H1 (cell line): Measurements from ENCODE around the gene CSGALNACT2. TPM values are rescaled to one million over a fixed set of nuclear protein-coding genes. Genes with fewer than 3 reads are reported as not detected.
A peak's percentile ranks its signal among the peaks of the same experiment; 100 is the strongest.

Source experiments
- CTCF ChIA-PET: fragments of 300-600 bp; sonication (Branson Sonifier 250); formaldehyde crosslinking; loops from one replicate; lab custom pipeline; 2021; ENCODE audit not compliant: partially characterized antibody; lab: Charles Lee
- POLR2A ChIA-PET: fragments of 300-600 bp; sonication (Branson Sonifier 250); formaldehyde crosslinking; loops from one replicate; lab custom pipeline; 2021; ENCODE audit warnings: inconsistent platforms; ENCODE audit not compliant: partially characterized antibody; lab: Charles Lee
- DNase-seq, 2 experiments: peaks; one replicate each; pipeline versions ENCODE4 v3.0.0 to v3.0.0-alpha.2; 2010 to 2022; ENCODE audit warnings: low spot score in 2 of 2, low read depth in 1 of 2, mixed read lengths in 1 of 2
- FAIRE-seq: peaks from 2 replicates; lab custom pipeline; 2011; peaks lifted over from hg19 to GRCh38; lab: Jason Lieb, UNC
- H2AFZ ChIP-seq: 2 replicates; pipeline ENCODE4 v1.8.1; 2012; ENCODE audit warnings: low read length, inconsistent platforms
- H2AK5ac ChIP-seq: 2 replicates; pipeline ENCODE4 v1.6.1; 2013; ENCODE audit warnings: low read depth, low read length
- H2BK120ac ChIP-seq: replicated peaks from 2 replicates; pipeline ENCODE3; 2013; ENCODE audit warnings: low read depth, low read length, inconsistent platforms
- H2BK12ac ChIP-seq: 2 replicates; pipeline ENCODE4 v1.6.1; 2013; ENCODE audit warnings: low read depth, low read length
- H2BK15ac ChIP-seq: 2 replicates; pipeline ENCODE4 v1.6.1; 2013; ENCODE audit warnings: low read length
- H2BK20ac ChIP-seq: 2 replicates; pipeline ENCODE4 v1.6.1; 2013; ENCODE audit warnings: low read length
- H2BK5ac ChIP-seq: 2 replicates; pipeline ENCODE4 v1.6.1; 2013; ENCODE audit warnings: low read depth, low read length
- H3K14ac ChIP-seq: 2 replicates; pipeline ENCODE4 v1.6.1; 2013; ENCODE audit warnings: inconsistent platforms; ENCODE audit not compliant: insufficient read length
- H3K18ac ChIP-seq: 2 replicates; pipeline ENCODE4 v1.6.1; 2013; ENCODE audit warnings: low read length; ENCODE audit errors: extremely low read depth
- H3K23ac ChIP-seq: 2 replicates; pipeline ENCODE4 v1.6.1; 2013; ENCODE audit warnings: inconsistent platforms; ENCODE audit not compliant: insufficient read length
- H3K23me2 ChIP-seq: 2 replicates; pipeline ENCODE4 v1.6.1; 2013; ENCODE audit warnings: low read depth, low read length
- H3K27ac ChIP-seq: 2 replicates; pipeline ENCODE4 v1.6.1; 2011; ENCODE audit warnings: low read depth, low read length, inconsistent platforms
- H3K27me3 ChIP-seq, 4 experiments: replicated peaks in 1 of 4; 1 replicate in 1 of 4; 2 replicates in 3 of 4; pipeline versions ENCODE4 v1.6.1 to v1.8.1; 2011 to 2013; ENCODE audit warnings: low read length in 3 of 4, mild to moderate bottlenecking in 3 of 4, inconsistent platforms in 2 of 4, mixed read lengths in 2 of 4, moderate library complexity in 1 of 4; ENCODE audit not compliant: control insufficient read depth in 3 of 4, insufficient read depth in 3 of 4; ENCODE audit errors: extremely low read depth in 1 of 4
- H3K36me3 ChIP-seq, 4 experiments: 2 replicates each; pipeline versions ENCODE4 v1.6.1 to v1.8.1; 2011 to 2013; ENCODE audit warnings: mild to moderate bottlenecking in 4 of 4, low read length in 3 of 4, moderate library complexity in 2 of 4, control low read depth in 1 of 4, inconsistent platforms in 1 of 4; ENCODE audit not compliant: insufficient read depth in 4 of 4, control insufficient read depth in 2 of 4
- H3K4ac ChIP-seq: replicated peaks from 2 replicates; pipeline ENCODE3; 2013; ENCODE audit warnings: low read length, low read depth, mixed read lengths, inconsistent platforms; ENCODE audit not compliant: insufficient read length
- H3K4me1 ChIP-seq, 4 experiments: replicated peaks in 1 of 4; 1 replicate in 1 of 4; 2 replicates in 3 of 4; pipeline versions ENCODE4 v1.6.1 to v1.8.1; 2011 to 2013; ENCODE audit warnings: low read length in 3 of 4, inconsistent platforms in 2 of 4, mixed read lengths in 1 of 4; ENCODE audit not compliant: insufficient read depth in 4 of 4, control insufficient read depth in 3 of 4
- H3K4me2 ChIP-seq, 2 experiments: 2 replicates each; pipeline versions ENCODE4 v1.6.1 to v1.8.1; 2011 to 2013; ENCODE audit warnings: low read depth in 2 of 2, low read length in 2 of 2, control low read depth in 1 of 2, inconsistent platforms in 1 of 2, mild to moderate bottlenecking in 1 of 2; ENCODE audit not compliant: insufficient read depth in 1 of 2
- H3K4me3 ChIP-seq, 4 experiments: fragments of 200-600, 300-600 bp in 1 of 4; sonication (generic), shearing (Covaris generic), sonication (Bioruptor Twin) in 1 of 4; 2 replicates each; pipeline versions ENCODE4 v1.5.1 to v1.8.1; 2011 to 2016; ENCODE audit warnings: low read length in 4 of 4, low read depth in 3 of 4, control low read depth in 2 of 4, inconsistent platforms in 2 of 4, mild to moderate bottlenecking in 2 of 4, mixed read lengths in 1 of 4, moderate library complexity in 1 of 4; ENCODE audit not compliant: insufficient read depth in 2 of 4; ENCODE audit errors: extremely low read depth in 1 of 4
- H3K56ac ChIP-seq: replicated peaks from 2 replicates; pipeline ENCODE3; 2013; ENCODE audit warnings: low read depth, mild to moderate bottlenecking, mixed read lengths, low read length, inconsistent platforms; ENCODE audit not compliant: insufficient read length
- H3K79me1 ChIP-seq: 2 replicates; pipeline ENCODE4 v1.6.1; 2013; ENCODE audit warnings: low read depth, low read length, control low read depth
- H3K79me2 ChIP-seq, 2 experiments: 2 replicates each; pipeline versions ENCODE4 v1.6.1 to v1.8.1; 2012 to 2013; ENCODE audit warnings: low read length in 2 of 2, mild to moderate bottlenecking in 2 of 2, inconsistent platforms in 1 of 2; ENCODE audit not compliant: insufficient read depth in 2 of 2, control insufficient read depth in 1 of 2
- H3K9ac ChIP-seq, 4 experiments: replicated peaks in 1 of 4; 1 replicate in 1 of 4; 2 replicates in 3 of 4; pipeline versions ENCODE4 v1.6.1 to v1.8.1; 2011 to 2013; ENCODE audit warnings: low read depth in 3 of 4, low read length in 3 of 4, control low read depth in 2 of 4, mild to moderate bottlenecking in 2 of 4, moderate library complexity in 2 of 4, inconsistent platforms in 1 of 4; ENCODE audit errors: extremely low read depth in 1 of 4
- H3K9me3 ChIP-seq, 2 experiments: 2 replicates each; pipeline versions ENCODE4 v1.6.1 to v1.8.1; 2012 to 2013; ENCODE audit warnings: mild to moderate bottlenecking in 2 of 2, moderate library complexity in 2 of 2, control low read depth in 1 of 2, inconsistent platforms in 1 of 2, low read depth in 1 of 2, low read length in 1 of 2, mixed read lengths in 1 of 2; ENCODE audit not compliant: insufficient read depth in 2 of 2
- H4K20me1 ChIP-seq, 2 experiments: replicated peaks in 1 of 2; 2 replicates each; pipeline versions ENCODE3 to v1.8.1; 2011 to 2013; ENCODE audit warnings: inconsistent platforms in 2 of 2, low read length in 2 of 2, mild to moderate bottlenecking in 1 of 2; ENCODE audit not compliant: insufficient read depth in 2 of 2, control insufficient read depth in 1 of 2
- H4K5ac ChIP-seq: 2 replicates; pipeline ENCODE4 v1.6.1; 2013; ENCODE audit warnings: low read length, low read depth, mixed read lengths, inconsistent platforms; ENCODE audit not compliant: insufficient read length
- H4K8ac ChIP-seq: 2 replicates; pipeline ENCODE4 v1.8.0; 2013; ENCODE audit warnings: mild to moderate bottlenecking, moderate library complexity, low read length, inconsistent platforms; ENCODE audit not compliant: insufficient read depth; ENCODE audit errors: extremely low read depth
- H4K91ac ChIP-seq: replicated peaks from 2 replicates; pipeline ENCODE3; 2013; ENCODE audit warnings: low read length, mixed read lengths, inconsistent platforms; ENCODE audit not compliant: insufficient read length
- ASH2L ChIP-seq: fragments of 200-600, 300-600 bp; sonication (generic); IDR thresholded peaks from one replicate; pipeline ENCODE4 v1.7.1; 2017; ENCODE audit warnings: low read length
- BRCA1 ChIP-seq: IDR thresholded peaks from 2 replicates; pipeline ENCODE4 v1.6.1; 2012; ENCODE audit warnings: low read depth, low read length, improper control_type of control experiment
- CHD1 ChIP-seq: IDR thresholded peaks from 2 replicates; pipeline ENCODE4 v1.6.1; 2012; ENCODE audit warnings: low read depth, low read length, improper control_type of control experiment
- EGR1 ChIP-seq: IDR thresholded peaks from 2 replicates; pipeline ENCODE4 v1.6.1; 2011; ENCODE audit warnings: low read depth, low read length, borderline replicate concordance
- POU5F1 ChIP-seq: IDR thresholded peaks from 2 replicates; pipeline ENCODE4 v1.6.1; 2011; ENCODE audit warnings: low read depth, mild to moderate bottlenecking, low read length, moderate library complexity
- RBBP5 ChIP-seq: IDR thresholded peaks from 2 replicates; pipeline ENCODE4 v1.7.1; 2012; ENCODE audit warnings: low read depth, mild to moderate bottlenecking, inconsistent platforms, low read length, moderate library complexity, borderline replicate concordance
- SIRT6 ChIP-seq: IDR thresholded peaks from one replicate; pipeline ENCODE4 v1.7.1; 2012; ENCODE audit warnings: low read length, inconsistent platforms
- SIX5 ChIP-seq: IDR thresholded peaks from 2 replicates; pipeline ENCODE4 v1.6.1; 2011; ENCODE audit warnings: mild to moderate bottlenecking, low read depth, low read length
- SUZ12 ChIP-seq: fragments of 200-600 bp; sonication (generic); IDR thresholded peaks from 2 replicates; pipeline ENCODE4 v1.6.1; 2012; ENCODE audit warnings: mild to moderate bottlenecking, inconsistent platforms, low read length, moderate library complexity, mixed read lengths
- TCF12 ChIP-seq: IDR thresholded peaks from 2 replicates; pipeline ENCODE4 v1.6.1; 2011; ENCODE audit warnings: low read depth, mild to moderate bottlenecking, low read length
- YY1 ChIP-seq: IDR thresholded peaks from 2 replicates; pipeline ENCODE4 v1.6.1; 2011; ENCODE audit warnings: low read depth, mild to moderate bottlenecking, low read length
- ZNF274 ChIP-seq: IDR thresholded peaks from 2 replicates; pipeline ENCODE4 v1.7.0; 2012; ENCODE audit warnings: low read length, borderline replicate concordance; ENCODE audit errors: extremely low read depth
- WGBS, 2 experiments: shearing (Covaris generic) in 1 of 2; methylation state at CpG; one replicate each; pipeline versions ENCODE4 v1.1.6 to v1.1.7; 2013 to 2015; ENCODE audit warnings: low lambda C conversion rate in 2 of 2, mixed read lengths in 2 of 2, inconsistent platforms in 1 of 2, low coverage in 1 of 2, missing lambda C conversion rate in 1 of 2; ENCODE audit not compliant: insufficient replicate concordance in 2 of 2, insufficient coverage in 1 of 2, insufficient read length in 1 of 2; ENCODE audit errors: extremely low coverage in 1 of 2, missing lambda C conversion rate in 1 of 2; 5-methylcytosine and 5-hydroxymethylcytosine counted together
- polyA plus RNA-seq, 7 experiments: library from polyadenylated mRNA; depleted of rRNA in 3 of 7; stranded (reverse) in 5 of 7; unstranded in 2 of 7; fragments of >200 nt in 5 of 7; fragments of 200-250 nt in 2 of 7; gene quantifications; 1 replicate in 5 of 7; 2 replicates in 1 of 7; 4 replicates in 1 of 7; pipeline versions ENCODE4 v1.2.1 to v1.2.3, GENCODE V29; 2011 to 2013; ENCODE audit warnings: missing spikeins in 2 of 7, mixed read lengths in 2 of 7
- total RNA-seq: library from RNA; stranded (reverse); fragmentation: NEBNext Ultra II Directional; extraction: Animal tissue kit (Norgen Biotek cat#: 25700); gene quantifications from 2 replicates; pipeline ENCODE4 v1.2.1, GENCODE V29; 2021

Gene CSGALNACT2
- total and polyA plus RNA-seq, 2 of the 8 experiments (the other 6 are each of a cell fraction or from before 2014, with no cell fraction given), result 2.6 to 5.3 TPM

DNA sequence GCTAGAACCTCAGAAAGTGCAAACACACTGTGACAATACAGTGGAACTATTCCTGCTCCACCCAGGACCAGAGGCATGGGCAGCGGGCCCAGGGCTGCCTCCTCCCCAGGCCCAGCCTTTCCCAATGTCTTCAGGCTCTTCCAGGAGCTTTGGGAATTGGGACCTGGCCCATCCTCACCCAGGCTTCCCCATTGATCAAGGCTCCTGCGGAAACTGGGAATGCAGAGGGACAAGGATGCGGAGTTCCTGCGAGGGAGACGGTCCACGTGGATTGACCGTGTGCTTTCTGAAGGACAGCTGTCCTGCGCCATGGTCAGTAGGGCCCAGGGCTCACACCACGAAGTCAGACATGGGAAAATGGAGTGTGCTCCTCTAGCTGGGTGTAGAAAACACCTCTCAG is 56.6 kb downstream of the CSGALNACT2 start:
- no peak overlapping the region for H3K23ac ChIP-seq
- no peak overlapping the region for H3K4me2 ChIP-seq
- no peaks in the 10 kb centered on the region for H3K27me3 ChIP-seq
- no peak overlapping the region for H2BK120ac ChIP-seq
- WGBS, 2 experiments, result 96% methylated on average over 9 of the region's 9 CpGs; no CpG with 5 or more reads in 1 of the 2 experiments
- H3K18ac ChIP-seq, result no peak overlapping the region
- H2AK5ac ChIP-seq, result no peak overlapping the region
- POLR2A ChIA-PET, result interaction anchor here (1.2 kb wide), 1 partner anchor 10 kb away, joined by 3 read pairs; no protein-coding TSS in a partner anchor
- no peaks in the 10 kb centered on the region for H3K79me1 ChIP-seq
- H3K9ac ChIP-seq, result no peak overlapping the region
- no peak for TF ChIP-seq SIRT6
- no peak for TF ChIP-seq POU5F1
- no peak for TF ChIP-seq RBBP5
- TF ChIP-seq BRCA1, result no peak
- TF ChIP-seq TCF12, result no peak
- TF ChIP-seq ASH2L, result no peak
- TF ChIP-seq CHD1, result no peak
- TF ChIP-seq SUZ12, result no peak
- TF ChIP-seq EGR1, result no peak
- TF ChIP-seq YY1, result no peak
- TF ChIP-seq SIX5, result no peak
- no peak for TF ChIP-seq ZNF274
- no peak overlapping the region for H4K5ac ChIP-seq
- no peaks in the 10 kb centered on the region for H3K9me3 ChIP-seq
- no peak overlapping the region for H3K4ac ChIP-seq
- no peak overlapping the region for H3K4me3 ChIP-seq
- no peak overlapping the region for H2BK20ac ChIP-seq
- CTCF ChIA-PET, result interaction anchor here (0.8 to 3.4 kb wide), 4 partner anchors 10 to 224 kb away, joined by 3 to 22 read pairs (median 10); no protein-coding TSS in a partner anchor
- FAIRE-seq (no peak), DNase-seq (peak in 1 of 2 experiments; percentile 39)
- no peak overlapping the region for H4K91ac ChIP-seq
- H3K79me2 ChIP-seq, result no peaks in the 10 kb centered on the region
- no peaks in the 10 kb centered on the region for H3K23me2 ChIP-seq
- H2BK12ac ChIP-seq, result no peak overlapping the region
- peak overlapping the region; percentile 35; the same call in 1 of the 2 replicates for H2BK5ac ChIP-seq
- peaks cover 0 to 3% (median 0%) of the 10 kb centered on the region in 4 experiments; a peak in 2 of 7 replicates for H3K4me1 ChIP-seq
- no peak overlapping the region for H3K14ac ChIP-seq
- H2AFZ ChIP-seq, result no peak overlapping the region
- peaks cover 0 to 5% of the 10 kb centered on the region in 2 experiments for H4K20me1 ChIP-seq
- no peak overlapping the region for H4K8ac ChIP-seq
- H3K27ac ChIP-seq, result no peak overlapping the region
- no peak overlapping the region for H3K56ac ChIP-seq
- H3K36me3 ChIP-seq, result peaks cover 6 to 22% (median 17%) of the 10 kb centered on the region in 4 experiments
- no peak overlapping the region for H2BK15ac ChIP-seq
